ENCODE data around the gene APLF.

The APLF gene, protein sequence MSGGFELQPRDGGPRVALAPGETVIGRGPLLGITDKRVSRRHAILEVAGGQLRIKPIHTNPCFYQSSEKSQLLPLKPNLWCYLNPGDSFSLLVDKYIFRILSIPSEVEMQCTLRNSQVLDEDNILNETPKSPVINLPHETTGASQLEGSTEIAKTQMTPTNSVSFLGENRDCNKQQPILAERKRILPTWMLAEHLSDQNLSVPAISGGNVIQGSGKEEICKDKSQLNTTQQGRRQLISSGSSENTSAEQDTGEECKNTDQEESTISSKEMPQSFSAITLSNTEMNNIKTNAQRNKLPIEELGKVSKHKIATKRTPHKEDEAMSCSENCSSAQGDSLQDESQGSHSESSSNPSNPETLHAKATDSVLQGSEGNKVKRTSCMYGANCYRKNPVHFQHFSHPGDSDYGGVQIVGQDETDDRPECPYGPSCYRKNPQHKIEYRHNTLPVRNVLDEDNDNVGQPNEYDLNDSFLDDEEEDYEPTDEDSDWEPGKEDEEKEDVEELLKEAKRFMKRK

DNA sequence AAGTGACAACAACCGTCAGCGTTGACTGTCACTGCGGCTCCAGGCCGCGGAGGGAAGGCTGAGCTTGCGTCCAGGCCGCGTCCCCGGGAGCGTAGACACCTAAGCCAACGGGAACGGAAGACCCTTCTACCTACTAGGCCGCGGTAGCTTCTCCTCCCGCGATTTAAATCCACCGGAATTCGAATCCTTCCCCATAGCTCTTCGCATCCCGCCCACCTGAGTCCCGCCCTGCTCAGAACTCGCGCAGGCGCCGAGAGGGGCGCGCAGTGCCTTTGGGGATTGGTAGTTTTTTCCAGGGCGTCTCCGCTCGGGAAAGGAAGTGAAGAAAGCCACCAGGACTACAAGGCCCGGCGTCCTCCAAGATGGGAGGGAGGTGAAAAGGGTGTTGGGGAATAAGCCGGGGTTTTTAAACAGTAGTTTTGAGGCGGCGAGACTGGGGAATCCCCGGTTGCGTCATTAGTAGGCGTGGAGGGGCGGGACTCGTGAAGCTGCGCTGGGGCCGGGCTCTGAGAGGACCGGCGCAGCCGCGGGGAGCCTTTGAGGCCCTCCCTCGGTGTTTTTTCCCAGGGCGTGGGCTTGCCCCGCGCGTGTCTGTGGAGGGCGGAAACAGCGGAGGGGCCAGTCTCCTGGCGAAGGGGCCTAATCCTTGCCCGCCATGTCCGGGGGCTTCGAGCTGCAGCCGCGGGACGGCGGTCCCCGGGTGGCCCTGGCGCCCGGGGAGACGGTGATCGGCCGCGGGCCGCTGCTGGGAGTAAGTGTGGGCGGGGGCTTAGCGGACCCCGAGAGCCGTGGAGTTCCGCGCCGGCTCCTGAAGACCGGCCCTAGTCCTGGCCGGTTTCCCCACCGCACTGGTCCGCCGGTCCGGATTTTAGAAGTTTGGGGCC is at the start of gene APLF, which contains the start of gene FBXO48:
Gene APLF (plus strand): TSS at position 509 of the 884 bp plus-strand sequence. CDS start 147 bp downstream, at position 656.
Gene FBXO48 (minus strand): TSS at position 218 of the 884 bp plus-strand sequence. CDS start 2,149 bp downstream, outside the sequence.
- peak; percentile 97 for DNase-seq

DNA sequence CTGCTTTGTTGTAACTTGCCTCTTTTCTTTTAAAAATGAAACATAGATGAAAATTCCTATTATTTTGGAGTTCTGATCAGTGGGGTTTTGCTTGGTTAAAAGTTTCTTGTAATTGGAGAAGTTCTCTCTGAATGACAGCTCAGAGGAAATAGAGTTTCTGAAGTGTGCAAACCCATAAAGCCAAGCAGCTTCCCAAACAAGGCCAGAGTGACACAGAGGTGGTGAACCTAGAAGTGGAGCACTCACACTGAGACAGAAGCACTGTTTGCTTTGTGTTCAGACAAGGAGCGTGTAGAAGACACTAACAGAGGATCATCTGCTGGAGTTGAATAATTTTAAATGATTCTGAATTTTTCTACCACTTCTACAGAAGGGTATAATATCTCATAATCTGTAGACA is 49.5 kb upstream of the APLF start:
- DNase-seq: no peak

DNA sequence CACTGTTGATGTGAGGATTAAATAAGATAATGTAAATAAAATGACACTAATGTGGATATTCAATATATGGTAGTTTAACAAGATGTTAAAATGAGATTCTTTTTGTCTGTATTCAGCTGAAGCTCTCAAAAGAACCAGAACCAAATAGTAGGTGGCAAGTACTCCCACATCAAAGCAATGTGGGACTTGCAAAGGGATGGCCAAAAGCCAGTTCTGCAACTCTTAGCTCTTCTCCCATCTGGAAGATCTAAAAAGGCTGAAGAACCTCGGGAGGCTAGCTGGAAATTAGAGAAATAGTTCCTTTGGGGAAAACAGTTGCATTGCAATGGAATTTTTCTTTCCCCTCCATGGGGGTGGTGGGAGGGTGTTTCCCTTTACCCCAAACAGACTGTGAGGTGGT is 49.0 kb upstream of the APLF start:
- DNase-seq: no peak

DNA sequence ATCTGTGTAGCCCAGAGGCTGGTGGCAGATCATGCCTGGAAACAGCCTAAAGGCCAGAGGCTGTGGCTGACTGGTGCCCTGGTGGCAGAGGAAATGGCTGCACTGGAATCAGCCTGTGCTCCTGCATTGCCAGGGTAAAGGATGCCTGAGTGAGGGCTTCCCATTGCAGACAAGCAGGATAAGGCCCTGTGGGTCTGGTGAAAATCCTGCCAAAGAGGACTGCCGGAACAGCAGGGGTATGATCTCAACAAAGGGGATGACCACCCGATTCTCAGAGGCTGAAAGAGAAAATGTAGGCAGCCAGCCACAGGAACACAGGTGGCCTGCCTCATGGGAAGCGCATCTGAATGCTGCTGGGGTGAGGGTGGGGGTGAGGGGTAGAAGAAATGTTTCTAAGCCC is 48.5 kb upstream of the APLF start:
- DNase-seq: no peak

DNA sequence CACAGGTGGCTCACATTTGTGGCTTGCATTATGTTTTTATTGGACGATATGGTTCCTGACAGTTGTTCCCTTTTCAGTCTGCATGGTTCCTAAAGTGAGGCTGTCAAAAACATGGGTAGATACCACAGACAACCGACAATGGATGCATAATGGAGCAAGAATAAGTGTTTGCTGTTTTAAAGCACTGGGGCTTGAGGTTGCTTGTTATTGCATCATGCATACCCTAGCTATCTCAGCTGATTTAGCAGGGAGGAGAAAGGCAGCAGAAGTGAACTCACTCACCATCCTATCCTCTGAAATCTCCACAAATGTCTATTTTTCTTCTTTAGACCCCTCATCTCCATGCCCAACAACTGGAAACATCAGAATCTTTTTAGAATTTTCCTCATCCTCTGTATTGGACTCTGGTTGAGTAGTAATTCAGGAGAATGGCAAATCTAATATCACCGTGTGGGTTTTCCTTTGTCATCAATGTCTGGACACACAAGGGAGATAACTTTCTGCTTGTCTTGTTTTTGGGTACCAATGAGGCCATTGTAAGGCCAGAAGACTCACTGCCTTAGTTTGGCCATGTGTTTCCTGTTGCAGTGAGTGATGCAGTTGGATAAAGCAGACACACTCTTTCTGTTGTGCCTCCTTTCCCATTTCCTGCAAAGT is 47.0 kb upstream of the APLF start:
- DNase-seq: no peak

DNA sequence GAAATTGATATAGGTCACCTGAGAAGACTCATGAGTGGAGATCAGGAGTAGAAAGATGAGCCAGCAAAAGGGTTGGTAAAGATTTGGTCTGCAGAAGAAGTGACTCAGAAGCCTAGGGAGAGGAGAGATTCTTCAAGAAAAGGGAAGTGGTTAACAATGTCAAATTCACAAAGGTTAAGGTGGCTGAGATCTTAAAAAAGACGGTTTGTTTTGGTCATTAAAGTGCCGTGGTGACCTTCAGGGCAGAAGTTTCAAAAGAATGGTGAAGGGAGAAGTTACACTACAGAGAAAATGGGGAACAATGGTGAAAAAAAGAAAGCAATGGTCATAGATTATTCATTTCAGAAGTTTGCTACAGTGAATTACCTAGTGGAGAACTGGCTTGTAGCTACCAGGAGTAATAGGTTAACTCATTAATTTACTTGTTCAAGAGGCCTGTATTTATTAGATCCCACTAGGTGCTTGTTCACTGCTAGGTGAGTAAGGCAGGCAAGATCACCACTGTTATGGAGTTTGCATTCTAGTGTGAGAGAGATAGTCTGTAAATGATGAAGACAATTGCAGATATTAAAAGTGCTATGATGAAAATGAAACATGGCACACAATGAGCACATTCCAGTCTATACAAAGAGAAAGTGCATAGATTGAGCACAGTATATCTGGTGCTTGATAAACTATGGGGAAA is 43.3 kb upstream of the APLF start:
- DNase-seq: no peak

DNA sequence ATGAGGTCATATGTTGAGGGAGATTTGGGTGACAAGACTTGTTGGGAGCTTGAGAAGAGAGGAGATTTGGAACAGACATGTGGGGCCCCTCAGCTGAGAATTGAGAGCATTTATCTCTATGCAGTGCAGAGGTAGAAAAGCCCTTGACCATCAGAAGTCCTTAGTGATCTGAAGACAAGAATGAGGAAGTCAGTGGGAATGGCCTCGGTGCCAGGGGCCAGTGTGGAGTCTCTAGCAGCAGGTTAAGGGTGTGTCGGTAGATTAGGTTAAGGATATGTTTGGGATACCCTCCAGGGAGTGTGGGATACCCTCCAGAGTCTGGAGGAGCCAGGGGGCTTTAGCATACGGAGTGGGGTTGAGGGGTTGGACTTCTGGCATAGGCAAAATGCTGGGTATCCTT is 41.9 kb upstream of the APLF start:
- DNase-seq: no peak

DNA sequence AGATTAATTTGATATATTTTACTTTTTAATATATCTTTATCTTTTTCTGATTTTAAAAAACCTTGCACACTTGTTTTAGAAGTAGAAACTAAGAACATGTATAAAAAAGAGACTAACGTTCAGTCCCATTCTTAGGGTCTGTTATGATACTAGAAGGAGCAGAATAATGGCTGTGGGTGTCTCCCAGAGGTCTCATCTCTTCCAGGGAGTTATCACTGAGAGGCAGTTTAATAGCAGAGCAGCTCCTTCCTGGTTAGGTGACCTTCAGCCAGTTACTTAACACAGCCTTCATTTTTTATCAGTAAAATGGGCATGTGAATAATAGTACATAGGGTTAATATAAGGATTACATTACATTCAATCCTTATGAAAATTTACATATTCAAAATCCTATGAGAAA is 40.9 kb upstream of the APLF start:
- DNase-seq: no peak

DNA sequence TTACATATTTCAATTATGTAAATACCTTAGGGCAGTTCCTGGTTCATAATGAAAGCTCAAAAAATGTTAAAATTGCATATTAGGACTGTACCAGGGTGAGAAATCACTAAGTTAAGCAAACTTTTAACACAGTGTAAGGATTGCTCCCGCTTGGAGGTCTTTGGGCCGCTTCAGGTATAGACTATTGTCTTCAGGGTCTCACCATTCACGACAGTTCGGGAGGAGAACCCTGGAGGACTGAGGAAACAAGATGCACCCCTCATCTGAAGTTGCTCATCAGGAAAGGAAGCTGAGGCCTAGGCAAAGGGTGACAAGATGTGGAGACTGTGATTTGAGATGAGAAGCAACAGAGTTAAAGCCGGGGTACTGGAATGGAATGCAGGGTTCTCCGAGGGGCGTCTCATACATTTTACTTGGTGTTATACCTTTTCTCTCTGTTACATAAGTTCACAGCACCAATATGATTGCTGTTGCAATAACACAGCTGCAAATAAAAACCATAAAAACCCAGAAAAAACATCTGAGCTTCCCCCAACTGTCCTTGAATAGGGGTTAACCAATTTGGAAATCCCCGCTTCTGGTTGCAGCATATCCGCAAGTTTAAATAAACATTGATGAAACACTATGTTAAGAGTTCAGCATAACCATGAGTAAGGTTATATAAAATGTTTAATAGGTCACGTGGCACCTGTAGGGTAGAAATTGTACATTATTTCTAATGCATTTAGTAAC is 40.4 kb upstream of the APLF start:
- no peak for DNase-seq

DNA sequence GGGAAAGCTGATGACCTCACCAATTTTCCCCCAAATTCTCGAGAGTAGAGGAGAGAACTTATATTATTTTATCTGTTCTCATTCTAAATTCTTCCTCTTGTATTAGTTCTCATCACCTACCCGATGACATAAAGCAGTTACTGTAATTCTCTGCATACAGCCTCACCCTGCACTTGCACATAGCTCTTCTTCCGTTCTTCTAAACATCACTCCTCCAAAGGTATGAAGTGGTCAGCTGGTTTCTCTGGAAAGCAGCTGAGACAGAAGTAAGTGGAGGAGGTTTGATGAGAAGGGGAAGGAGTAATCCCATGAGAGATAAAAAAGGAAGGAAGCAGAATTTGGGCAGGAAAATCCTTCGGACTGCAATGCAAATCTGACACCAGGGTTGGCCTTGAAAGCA is 39.3 kb upstream of the APLF start:
- no peak for DNase-seq

DNA sequence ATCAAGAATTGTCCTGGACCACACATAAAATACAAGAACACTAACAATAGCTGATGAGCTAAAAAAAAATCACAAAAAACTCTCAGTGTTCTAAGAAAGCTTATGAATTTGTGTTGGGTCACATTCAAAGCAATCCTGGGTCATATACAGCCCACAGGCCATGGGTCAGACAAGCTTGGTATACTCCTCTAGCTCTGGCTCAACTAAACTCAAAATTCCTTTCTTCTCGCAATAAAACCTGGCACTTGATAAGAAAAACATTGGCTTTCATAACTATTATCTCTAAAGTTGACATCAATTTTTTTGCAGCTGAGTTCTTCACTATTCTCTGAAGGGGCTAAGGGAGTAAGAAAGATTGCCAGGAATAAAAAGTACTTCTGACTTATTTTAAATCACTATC is 38.6 kb upstream of the APLF start:
- no peak for DNase-seq

DNA sequence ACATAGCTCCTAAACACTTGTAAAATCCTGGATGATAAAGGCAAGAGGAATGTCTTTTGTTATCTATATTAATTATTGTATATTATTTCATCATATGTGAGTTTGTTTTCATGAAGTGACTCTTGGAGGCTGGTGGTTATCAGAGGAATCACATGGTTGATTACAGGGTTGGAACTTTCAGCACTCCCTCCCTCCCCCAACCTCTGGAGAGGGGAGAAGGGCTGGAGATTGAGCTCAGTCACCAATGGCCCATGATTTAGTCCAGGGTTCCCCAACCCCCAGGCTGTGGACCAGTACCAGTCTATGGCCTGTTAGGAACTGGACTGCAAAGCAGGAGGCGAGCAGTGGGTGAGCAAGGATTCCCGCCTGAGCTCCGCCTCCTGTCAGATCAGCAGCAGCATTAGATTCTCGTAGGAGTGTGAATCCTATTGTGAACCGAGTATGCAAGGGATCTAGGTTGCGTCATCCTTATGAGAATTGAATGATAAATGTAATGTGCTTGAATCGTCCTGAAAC is 38.0 kb upstream of the APLF start:
- no peak for DNase-seq

DNA sequence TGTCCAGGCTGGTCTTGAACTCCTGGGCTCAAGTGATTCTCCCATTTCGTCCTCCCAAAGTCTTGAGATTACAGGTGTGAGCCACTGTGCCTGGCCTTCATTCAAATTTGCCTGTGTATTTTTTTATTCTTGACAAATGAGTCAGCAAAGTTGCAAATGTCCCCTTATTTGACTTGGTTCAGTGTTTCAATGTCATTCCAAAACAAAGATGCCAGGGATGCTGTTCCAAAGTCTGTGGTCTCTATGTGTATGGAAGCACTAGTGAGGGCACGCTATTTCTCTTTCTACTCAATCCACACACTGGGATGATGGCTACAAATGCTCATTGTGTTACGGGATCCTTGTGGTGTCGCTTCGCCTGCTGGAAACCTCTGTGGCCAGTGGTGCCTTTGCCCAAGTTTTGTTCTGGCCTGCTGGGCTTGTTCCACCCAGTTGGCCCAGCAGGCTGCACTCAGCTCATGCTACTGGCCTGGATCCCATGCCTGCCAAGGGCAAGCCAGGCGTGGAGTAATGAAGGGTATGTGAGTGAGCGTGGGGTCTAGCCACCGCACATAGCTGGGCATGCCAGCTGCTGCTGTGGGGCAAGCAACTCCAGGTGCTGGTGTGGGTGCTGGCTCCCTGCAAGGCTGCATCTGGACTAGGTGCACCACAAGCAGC is 35.9 kb upstream of the APLF start:
- DNase-seq: no peak

DNA sequence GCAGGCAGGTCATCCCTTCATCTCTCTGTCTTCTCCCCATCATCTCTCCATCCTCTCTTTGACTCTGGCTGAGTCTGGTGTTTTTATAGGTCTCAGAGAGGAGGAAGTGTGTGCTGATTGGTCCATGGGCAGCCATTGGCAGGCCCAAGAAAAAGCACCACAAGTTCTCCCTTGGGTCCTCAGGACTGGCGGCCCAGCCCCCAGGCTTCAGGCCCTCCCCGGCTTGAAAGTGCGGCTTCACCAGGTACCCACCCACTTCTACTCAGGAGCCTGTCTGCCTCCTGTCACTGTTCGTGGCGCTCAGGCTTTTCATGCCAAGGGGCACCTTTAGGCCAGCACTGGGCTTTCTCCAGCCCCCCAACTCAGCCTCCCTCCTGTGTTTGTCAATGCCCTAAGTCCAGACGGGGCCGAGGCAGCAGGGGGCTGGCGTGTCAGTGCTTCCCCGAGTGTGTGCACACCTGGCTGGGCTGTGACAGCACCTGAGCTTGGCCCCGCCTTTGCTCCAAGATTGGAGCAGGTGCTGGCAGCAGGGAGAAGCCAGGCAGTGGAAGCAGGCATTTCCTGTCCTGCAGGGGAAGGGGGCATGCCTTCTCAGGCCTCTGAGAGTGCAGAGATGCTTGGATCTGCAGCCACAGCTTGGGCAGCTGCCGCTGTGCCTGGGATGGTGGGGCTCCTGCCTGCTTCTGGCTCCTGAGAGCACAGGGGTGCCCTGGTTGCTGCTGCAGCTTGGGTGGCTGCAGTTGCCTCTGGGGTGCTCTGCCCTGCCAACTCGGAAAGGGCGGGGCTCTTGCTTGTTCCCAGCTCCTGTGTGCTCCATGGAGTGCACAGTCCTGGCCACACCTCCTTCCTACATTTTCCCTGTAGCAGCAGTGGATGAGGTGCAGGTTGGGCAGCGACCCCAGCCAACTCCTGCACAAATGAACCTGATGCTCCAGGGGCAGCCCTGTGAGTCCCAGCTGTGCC is 34.4 kb upstream of the APLF start:
- DNase-seq: no peak

DNA sequence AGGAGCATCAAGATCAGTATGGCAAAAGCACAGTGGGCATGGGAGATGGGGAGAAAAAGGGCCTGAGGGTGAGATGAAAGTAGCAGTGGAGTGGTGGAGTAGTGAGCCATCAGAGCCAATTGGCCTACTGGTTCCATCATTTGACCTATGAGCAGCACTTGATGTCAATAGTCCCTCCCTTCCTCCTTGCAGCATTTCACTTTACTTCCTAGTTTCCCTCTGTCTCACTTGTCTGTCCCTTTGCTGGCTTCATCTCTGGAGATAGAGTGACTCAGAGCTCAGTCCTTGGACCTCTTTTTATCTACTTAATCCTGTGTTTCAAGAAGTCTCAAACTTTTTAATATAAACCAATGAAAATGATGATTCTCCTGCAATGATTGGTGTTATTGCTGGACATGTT is 32.4 kb upstream of the APLF start:
- no peak for DNase-seq

DNA sequence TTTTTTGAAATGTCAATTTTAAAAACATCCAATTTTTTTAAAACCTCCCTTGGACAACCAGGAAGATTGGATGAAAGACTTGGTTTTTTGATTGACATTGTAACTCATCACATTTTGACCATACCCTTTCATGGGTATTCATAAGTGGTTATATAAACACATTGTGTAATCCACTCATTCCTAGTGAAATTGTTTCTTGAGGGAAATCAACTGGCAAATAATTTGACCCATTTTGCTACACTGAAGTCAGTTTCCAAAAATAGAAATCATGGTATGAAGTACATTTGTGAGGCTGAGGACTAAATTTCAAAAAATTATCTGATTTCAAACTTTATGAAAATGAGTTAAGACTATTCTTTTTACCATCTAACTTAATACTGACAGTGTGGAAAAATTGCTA is 31.8 kb upstream of the APLF start:
- DNase-seq: no peak

DNA sequence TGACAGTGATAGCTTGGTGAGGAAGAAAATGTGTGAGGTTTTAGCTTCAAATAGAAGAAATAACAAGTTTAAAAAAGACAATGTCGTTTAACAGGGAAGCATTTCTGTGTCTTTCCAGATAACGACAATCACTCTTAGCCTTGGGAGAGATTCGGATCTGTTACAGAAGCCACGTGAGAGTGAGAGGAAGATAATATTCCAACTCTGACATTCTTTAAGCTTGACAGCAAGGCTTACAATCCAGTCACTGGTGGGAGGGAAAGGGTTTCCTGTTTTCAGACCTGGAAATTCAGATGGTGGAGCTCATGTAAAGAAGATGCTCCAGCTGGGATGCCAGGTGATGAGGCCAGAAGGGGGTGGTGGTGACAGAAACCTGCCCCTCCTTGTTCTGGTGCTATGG is 31.1 kb upstream of the APLF start:
- no peak for DNase-seq

DNA sequence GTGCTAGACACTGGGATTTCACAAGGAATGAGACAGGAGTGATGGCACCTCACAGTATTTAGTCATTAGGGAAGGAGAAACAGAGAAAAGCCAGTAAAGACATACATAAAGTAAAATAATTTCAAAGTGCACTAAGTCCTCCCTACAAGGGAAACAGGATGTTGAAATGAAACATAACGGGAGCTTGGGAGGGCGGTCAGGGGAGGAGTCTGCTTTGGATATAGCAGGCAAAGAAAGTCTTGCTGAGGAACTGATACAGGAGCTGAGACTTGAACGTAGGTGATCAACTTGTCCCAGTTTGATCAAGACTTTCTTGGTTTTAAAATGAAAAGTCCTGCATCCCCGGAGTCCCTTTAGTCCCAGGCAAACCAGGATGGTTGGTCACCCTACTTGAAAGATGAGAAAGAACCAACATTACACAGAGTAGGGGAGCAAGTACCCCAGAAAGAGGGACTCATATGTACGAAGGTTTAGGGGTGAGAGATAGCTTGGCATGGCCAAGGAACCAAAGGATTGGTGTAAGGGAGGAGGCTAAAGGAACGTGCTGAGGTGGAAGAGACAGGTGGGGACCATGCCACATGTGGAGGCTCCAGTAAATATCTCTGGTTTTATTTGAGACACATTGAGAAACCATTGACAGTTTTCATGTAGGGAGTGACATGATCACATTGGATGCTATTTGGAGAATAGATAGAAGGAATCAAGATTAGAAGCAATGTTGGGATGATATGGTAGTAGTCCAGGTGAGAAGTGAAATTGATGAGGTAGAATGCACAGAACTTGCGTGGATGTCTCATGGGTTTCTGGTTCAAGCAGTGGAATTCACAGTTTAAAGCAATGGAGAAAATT is 28.7 kb upstream of the APLF start:
- DNase-seq: no peak

Data from T1000 (cell line).